SU-DHL-6 (cell line): ENCODE results near the gene SPP1.

Source experiments
- H2AFZ ChIP-seq: fragments of 200-600 bp; sonication (generic); 2 replicates; pipeline ENCODE4 v1.6.1; 2014; ENCODE audit warnings: low read depth, mild to moderate bottlenecking, moderate library complexity, mixed read lengths, antibody characterized with exemption, low read length; ENCODE audit not compliant: severe bottlenecking
- H3F3A ChIP-seq: fragments of 200-600 bp; shearing (Covaris generic); 2 replicates; pipeline ENCODE4 v1.6.0; 2016; ENCODE audit warnings: antibody characterized with exemption, mild to moderate bottlenecking; ENCODE audit not compliant: insufficient read depth
- H3K27ac ChIP-seq: fragments of 200-600 bp; sonication (generic); 2 replicates; pipeline ENCODE4 v1.5.1; 2016; ENCODE audit warnings: low read depth, mild to moderate bottlenecking, low read length, moderate library complexity, mixed read lengths
- H3K27me3 ChIP-seq: fragments of 200-600 bp; sonication (generic), shearing (Covaris generic); 2 replicates; pipeline ENCODE4 v1.6.0; 2014; ENCODE audit warnings: mild to moderate bottlenecking, low read length
- H3K36me3 ChIP-seq: fragments of 200-600 bp; sonication (generic); 2 replicates; pipeline ENCODE4 v1.6.1; 2014; ENCODE audit warnings: mild to moderate bottlenecking, low read length, mixed read lengths
- H3K4me2 ChIP-seq: fragments of 300-600, 200-600 bp; shearing (Covaris generic), sonication (generic); 2 replicates; pipeline ENCODE4 v1.6.0; 2014; ENCODE audit warnings: low read length, low read depth, mild to moderate bottlenecking; ENCODE audit not compliant: poor library complexity, severe bottlenecking
- H3K4me3 ChIP-seq: fragments of 200-600 bp; sonication (generic); 2 replicates; pipeline ENCODE4 v1.5.1; 2014; ENCODE audit warnings: antibody characterized with exemption, low read length, mild to moderate bottlenecking, mixed read lengths; ENCODE audit not compliant: insufficient read depth, poor library complexity, severe bottlenecking
- H3K79me2 ChIP-seq: fragments of 200-600 bp; sonication (generic); 2 replicates; pipeline ENCODE4 v1.6.1; 2014; ENCODE audit warnings: mild to moderate bottlenecking, low read length, moderate library complexity; ENCODE audit not compliant: insufficient read depth
- H3K9ac ChIP-seq: fragments of 200-600 bp; sonication (generic); 2 replicates; pipeline ENCODE4 v1.7.0; 2014; ENCODE audit warnings: mild to moderate bottlenecking, low read length
- H3K9me2 ChIP-seq: fragments of 200-600 bp; sonication (generic); replicated peaks from 2 replicates; pipeline ENCODE4 v1.6.1; 2014; ENCODE audit warnings: low read length; ENCODE audit not compliant: insufficient read depth
- H3K9me3 ChIP-seq: fragments of 200-600 bp; sonication (generic); 2 replicates; pipeline ENCODE4 v1.6.1; 2014; ENCODE audit warnings: low read length, mixed read lengths; ENCODE audit not compliant: insufficient read depth
- H4K20me1 ChIP-seq: fragments of 200-600 bp; sonication (generic); 2 replicates; pipeline ENCODE4 v1.6.1; 2014; ENCODE audit warnings: low read depth, mild to moderate bottlenecking, antibody characterized with exemption, low read length, moderate library complexity, mixed read lengths
- CTCF ChIP-seq: fragments of 200-600 bp; sonication (generic); IDR thresholded peaks from one replicate; pipeline ENCODE4 v1.5.1; 2017; ENCODE audit warnings: antibody characterized with exemption, mild to moderate bottlenecking, low read length, moderate library complexity; ENCODE audit not compliant: insufficient read depth, poor library complexity, severe bottlenecking
- EZH2phosphoT487 ChIP-seq: fragments of 200-600 bp; sonication (generic), shearing (Covaris generic); conservative IDR thresholded peaks from 2 replicates; pipeline ENCODE4 v1.6.1; 2018; ENCODE audit warnings: mild to moderate bottlenecking, antibody characterized with exemption, low read length, moderate library complexity, mixed read lengths

SPP1 gene

GRCh38 chr4:87982036-87982435, 6.5 kb downstream of the SPP1 start:
- Histone ChIP-seq H3K9me2 (no peaks in the 10 kb centered on the region), H2AFZ (no peak overlapping the region), H3K27me3 (no peaks in the 10 kb centered on the region), H3K27ac (no peak overlapping the region), H3K79me2 (no peaks in the 10 kb centered on the region), H3K9ac (no peak overlapping the region), H3K9me3 (no peaks in the 10 kb centered on the region), H3K36me3 (no peaks in the 10 kb centered on the region), H3F3A (no peaks in the 10 kb centered on the region), H4K20me1 (no peaks in the 10 kb centered on the region), H3K4me2 (no peak overlapping the region), H3K4me3 (no peak overlapping the region)
- TF ChIP-seq CTCF (no peak), EZH2phosphoT487 (no peak)

- Histone ChIP-seq H3K9me3 (no peaks in the 10 kb centered on the region), H3K9me2 (no peaks in the 10 kb centered on the region), H3F3A (no peaks in the 10 kb centered on the region), H3K9ac (no peak overlapping the region), H3K27me3 (no peaks in the 10 kb centered on the region), H4K20me1 (no peaks in the 10 kb centered on the region), H3K36me3 (no peaks in the 10 kb centered on the region), H3K27ac (no peak overlapping the region), H3K4me2 (no peak overlapping the region), H3K4me3 (no peak overlapping the region), H2AFZ (no peak overlapping the region), H3K79me2 (no peaks in the 10 kb centered on the region)
- no peak for TF ChIP-seq CTCF
- TF ChIP-seq EZH2phosphoT487 = no peak
Observed at GRCh38 chr4:87982446-87983010, 7.0 kb downstream of the SPP1 start.

GRCh38 chr4:87983996-87984395, 8.5 kb downstream of the SPP1 start:
- H3K4me3 ChIP-seq = no peak overlapping the region
- TF ChIP-seq CTCF (no peak), EZH2phosphoT487 (no peak)

More at GRCh38 chr4:87983996-87984395, 8.5 kb downstream of the SPP1 start:
- Histone ChIP-seq H3K9me2 (no peaks in the 10 kb centered on the region), H3K27ac (no peak overlapping the region), H2AFZ (no peak overlapping the region), H3K9me3 (no peaks in the 10 kb centered on the region), H3F3A (no peaks in the 10 kb centered on the region), H3K36me3 (no peaks in the 10 kb centered on the region), H3K79me2 (no peaks in the 10 kb centered on the region), H3K4me2 (no peak overlapping the region), H4K20me1 (no peaks in the 10 kb centered on the region), H3K27me3 (no peaks in the 10 kb centered on the region), H3K9ac (no peak overlapping the region)
